ENCODE measurements around the gene EGFR.

The EGFR gene

GRCh38 chr7:55206235-55207029 is 187.6 kb downstream of the EGFR start:
- DNase-seq (ENCODE audit: extremely low read depth in 1 of 2, low read depth in 1 of 2), result no peak

- DNase-seq (ENCODE audit: extremely low read depth in 1 of 2, low read depth in 1 of 2), result no peak
These were observed 188.8 kb downstream of the EGFR start for GRCh38 chr7:55207436-55208125.

- DNase-seq (ENCODE audit: extremely low read depth in 1 of 2, low read depth in 1 of 2), result no peak
These were observed 190.5 kb downstream of the EGFR start for GRCh38 chr7:55209366-55209765.

GRCh38 chr7:55210176-55210575 is 191.4 kb downstream of the EGFR start:
- no peak for DNase-seq (ENCODE audit: extremely low read depth in 1 of 2, low read depth in 1 of 2)

GRCh38 chr7:55210716-55211115 is 191.9 kb downstream of the EGFR start:
- no peak for DNase-seq (ENCODE audit: extremely low read depth in 1 of 2, low read depth in 1 of 2)

GRCh38 chr7:55211726-55212125 is 192.9 kb downstream of the EGFR start:
- no peak for DNase-seq (ENCODE audit: extremely low read depth in 1 of 2, low read depth in 1 of 2)

- DNase-seq (ENCODE audit: extremely low read depth in 1 of 2, low read depth in 1 of 2), result no peak
These were observed 193.4 kb downstream of the EGFR start for GRCh38 chr7:55212176-55212575.

- no peak for DNase-seq (ENCODE audit: extremely low read depth in 1 of 2, low read depth in 1 of 2)
These were observed 194.0 kb downstream of the EGFR start for GRCh38 chr7:55212838-55213237.

- no peak for DNase-seq (ENCODE audit: extremely low read depth in 1 of 2, low read depth in 1 of 2)
These were observed 195.9 kb downstream of the EGFR start for GRCh38 chr7:55214707-55215106.

GRCh38 chr7:55223023-55223422 is 204.2 kb downstream of the EGFR start:
- DNase-seq (ENCODE audit: extremely low read depth in 1 of 2, low read depth in 1 of 2), result no peak

- DNase-seq (ENCODE audit: extremely low read depth in 1 of 2, low read depth in 1 of 2), result no peak
These were observed 205.3 kb downstream of the EGFR start for GRCh38 chr7:55224111-55224510.

- no peak for DNase-seq (ENCODE audit: extremely low read depth in 1 of 2, low read depth in 1 of 2)
These were observed 206.0 kb downstream of the EGFR start for GRCh38 chr7:55224810-55225209.

- no peak for DNase-seq (ENCODE audit: extremely low read depth in 1 of 2, low read depth in 1 of 2)
These were observed 211.2 kb downstream of the EGFR start for GRCh38 chr7:55230014-55230413.

GRCh38 chr7:55231736-55232280 is 213.0 kb downstream of the EGFR start:
- no peak for DNase-seq (ENCODE audit: extremely low read depth in 1 of 2, low read depth in 1 of 2)

GRCh38 chr7:55233001-55233400 is 214.2 kb downstream of the EGFR start:
- DNase-seq (ENCODE audit: extremely low read depth in 1 of 2, low read depth in 1 of 2), result no peak

- DNase-seq (ENCODE audit: extremely low read depth in 1 of 2, low read depth in 1 of 2), result no peak
These were observed 215.6 kb downstream of the EGFR start for GRCh38 chr7:55234408-55234807.

GRCh38 chr7:55235115-55235514 is 216.3 kb downstream of the EGFR start:
- DNase-seq (ENCODE audit: extremely low read depth in 1 of 2, low read depth in 1 of 2), result no peak

- DNase-seq (ENCODE audit: extremely low read depth in 1 of 2, low read depth in 1 of 2), result no peak
These were observed 217.0 kb downstream of the EGFR start for GRCh38 chr7:55235801-55236200.

- DNase-seq (ENCODE audit: extremely low read depth in 1 of 2, low read depth in 1 of 2), result no peak
These were observed 217.7 kb downstream of the EGFR start for GRCh38 chr7:55236476-55236875.

GRCh38 chr7:55237156-55237893 is 218.5 kb downstream of the EGFR start:
- no peak for DNase-seq (ENCODE audit: extremely low read depth in 1 of 2, low read depth in 1 of 2)

- no peak for DNase-seq (ENCODE audit: extremely low read depth in 1 of 2, low read depth in 1 of 2)
These were observed 220.6 kb downstream of the EGFR start for GRCh38 chr7:55239406-55239805.

Measured in stimulated activated CD8-positive, alpha-beta memory T cell treated with anti-CD3 and anti-CD28 coated beads, Interleukin-7, amount 100 ng/mL, for 48 hours (primary cell).